A673 (cell line): Measurements from ENCODE around the gene VAPB. TPM values are rescaled to one million over a fixed set of nuclear protein-coding genes. Genes with fewer than 3 reads are reported as not detected.

Experiments used
- BruUV-seq: library from RNA; stranded (reverse); fragments of 400-500 nt; replicated peaks from 2 replicates; lab custom pipeline; 2021; lab: Mats Ljungman, UMichigan
- CTCF ChIA-PET: fragments of 300-600 bp; sonication (Branson Sonifier 250); formaldehyde crosslinking; loops from one replicate; lab custom pipeline; 2022; ENCODE audit warnings: antibody characterized with exemption; lab: Charles Lee
- POLR2A ChIA-PET: fragments of 300-600 bp; sonication (Branson Sonifier 250); formaldehyde crosslinking; loops from one replicate; lab custom pipeline; 2022; ENCODE audit warnings: antibody characterized with exemption; ENCODE audit not compliant: low non-redundant PET; lab: Charles Lee
- DNase-seq: peaks from one replicate; pipeline ENCODE4 v3.0.0-alpha.2; 2015; ENCODE audit warnings: low spot score
- H3K27ac ChIP-seq: fragments of 200-600 bp; sonication (generic); 2 replicates; pipeline ENCODE4 v1.5.1; 2016; ENCODE audit warnings: mixed run types, low read depth, mild to moderate bottlenecking, mixed read lengths, antibody characterized with exemption, low read length; ENCODE audit not compliant: poor library complexity, severe bottlenecking
- H3K27me3 ChIP-seq: fragments of 200-600 bp; sonication (generic); replicated peaks from 2 replicates; pipeline ENCODE4 v1.6.1; 2017; ENCODE audit warnings: mixed run types, low read depth, mild to moderate bottlenecking, mixed read lengths, antibody characterized with exemption, low read length; ENCODE audit not compliant: insufficient read depth, poor library complexity
- H3K36me3 ChIP-seq: fragments of 200-600 bp; sonication (generic); 2 replicates; pipeline ENCODE4 v1.6.1; 2016; ENCODE audit warnings: mixed run types, mild to moderate bottlenecking, mixed read lengths, antibody characterized with exemption, low read length; ENCODE audit not compliant: insufficient read depth, poor library complexity, severe bottlenecking
- H3K4me1 ChIP-seq: fragments of 200-600 bp; sonication (generic); 2 replicates; pipeline ENCODE4 v1.6.1; 2017; ENCODE audit warnings: mixed run types, mild to moderate bottlenecking, mixed read lengths, antibody characterized with exemption, low read length; ENCODE audit not compliant: insufficient read depth, poor library complexity, severe bottlenecking
- H3K4me3 ChIP-seq: fragments of 200-600 bp; sonication (generic); 2 replicates; pipeline ENCODE4 v1.5.1; 2016; ENCODE audit warnings: low read depth, mixed run types, mild to moderate bottlenecking, mixed read lengths, low read length; ENCODE audit not compliant: poor library complexity, severe bottlenecking
- H3K9me3 ChIP-seq: fragments of 200-600 bp; sonication (generic); 2 replicates; pipeline ENCODE4 v1.6.1; 2016; ENCODE audit warnings: mixed run types, low read depth, mild to moderate bottlenecking, mixed read lengths, antibody characterized with exemption, low read length; ENCODE audit not compliant: poor library complexity, severe bottlenecking
- CTCF ChIP-seq: fragments of 300-800, 200-600 bp; sonication (generic); conservative IDR thresholded peaks from 2 replicates; pipeline ENCODE4 v1.5.1; 2017; ENCODE audit warnings: low read depth, mild to moderate bottlenecking, antibody characterized with exemption, low read length, moderate library complexity, mixed read lengths
- EZH2 ChIP-seq: fragments of 200-600 bp; sonication (generic); IDR thresholded peaks from 2 replicates; pipeline ENCODE4 v1.6.1; 2017; ENCODE audit warnings: borderline replicate concordance, low read depth, mild to moderate bottlenecking, mixed read lengths, antibody characterized with exemption, low read length; ENCODE audit not compliant: poor library complexity, severe bottlenecking
- intact Hi-C: fragments of 100-400 bp; cut with micrococcal nuclease; formaldehyde crosslinking; loops from one replicate; pipeline ENCODE4 v1.10.0; 2022; ENCODE audit not compliant: unreplicated experiment
- total RNA-seq: library from RNA; stranded (reverse); gene quantifications from 2 replicates; pipeline ENCODE4 v1.2.3, GENCODE V29; 2021

Gene VAPB
- total RNA-seq, 1 experiment from 2014 or later: 60.9 TPM

DNA sequence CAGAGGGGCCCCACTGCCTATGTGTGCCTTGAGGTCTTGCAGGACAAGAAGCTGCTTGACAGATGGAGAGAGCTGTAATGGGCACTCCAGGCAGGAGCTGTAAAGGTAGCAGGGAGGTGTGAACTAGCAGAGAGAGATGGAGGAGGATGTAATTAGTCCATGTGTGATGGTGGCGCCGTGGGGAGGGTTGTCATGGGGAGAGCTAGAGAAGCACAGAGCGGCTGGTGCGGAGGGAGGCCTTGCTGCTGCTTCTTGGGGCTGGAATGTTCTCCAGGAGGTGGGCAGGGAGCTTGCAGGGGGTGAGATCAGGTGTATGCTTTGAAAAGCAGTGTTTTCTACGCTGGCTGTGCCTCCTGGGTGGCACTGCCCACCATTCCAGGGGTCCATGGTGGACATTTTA lies 94.0 kb downstream of the VAPB start:
- Histone ChIP-seq H3K27ac (no peak overlapping the region), H3K9me3 (peaks cover 23% of the 10 kb centered on the region)
- DNase-seq: no peak

GRCh38 chr20:58483470-58483869 lies 94.4 kb downstream of the VAPB start:
- peaks cover 19% of the 10 kb centered on the region for H3K9me3 ChIP-seq
- BruUV-seq: no TSS peak
- POLR2A ChIA-PET: no interaction called here
- no peak for DNase-seq
- H3K27me3 ChIP-seq: no peaks in the 10 kb centered on the region
- no peaks in the 10 kb centered on the region for H3K36me3 ChIP-seq
- TF ChIP-seq EZH2 (no peak), CTCF (no peak)
- no peak overlapping the region for H3K4me3 ChIP-seq
- intact Hi-C loops: loop anchor here (5.0 kb wide), 2 partner anchors 169 to 369 kb away; partner anchors contain the start of genes GNAS, GNAS-AS1 and STX16
- no peaks in the 10 kb centered on the region for H3K4me1 ChIP-seq
- no peak overlapping the region for H3K27ac ChIP-seq
- CTCF ChIA-PET: no interaction called here

More for the DNA sequence above, 94.0 kb downstream of the VAPB start:
- Histone ChIP-seq H3K4me1 (no peaks in the 10 kb centered on the region), H3K4me3 (no peak overlapping the region), H3K27me3 (no peaks in the 10 kb centered on the region), H3K36me3 (no peaks in the 10 kb centered on the region)
- intact Hi-C loops: loop anchor here (5.0 kb wide), 2 partner anchors 169 to 369 kb away; partner anchors contain the start of genes GNAS, GNAS-AS1 and STX16
- TF ChIP-seq CTCF (no peak), EZH2 (no peak)
- BruUV-seq: no TSS peak
- CTCF ChIA-PET: no interaction called here
- POLR2A ChIA-PET: no interaction called here

GRCh38 chr20:58485393-58485792 lies 96.4 kb downstream of the VAPB start:
- Histone ChIP-seq H3K27me3 (no peaks in the 10 kb centered on the region), H3K36me3 (no peaks in the 10 kb centered on the region), H3K4me3 (no peak overlapping the region), H3K4me1 (no peaks in the 10 kb centered on the region), H3K9me3 (peaks cover 17% of the 10 kb centered on the region), H3K27ac (no peak overlapping the region)
- intact Hi-C loops: no loop called here
- no TSS peak for BruUV-seq
- DNase-seq: peak; percentile 15
- TF ChIP-seq CTCF: no peak
- no peak for TF ChIP-seq EZH2
- ChIA-PET POLR2A (no interaction called here), CTCF (no interaction called here)
